NOMO-1 treated with dmso at 0.1 percent for 144 hours (cell line): ENCODE data around the gene CACHD1.
A peak's percentile ranks its signal among the peaks of the same experiment; 100 is the strongest.
"Not testable (repeated sequence)": the region's sequence is repeated elsewhere in the genome, so short reads cannot be mapped to it uniquely, and the experiment has no call there.

ENCODE experiments used
- DNase-seq: peaks from one replicate; lab custom pipeline; 2025; ENCODE audit not compliant: unreplicated experiment; lab: John Stamatoyannopoulos, UW

Gene CACHD1

DNA sequence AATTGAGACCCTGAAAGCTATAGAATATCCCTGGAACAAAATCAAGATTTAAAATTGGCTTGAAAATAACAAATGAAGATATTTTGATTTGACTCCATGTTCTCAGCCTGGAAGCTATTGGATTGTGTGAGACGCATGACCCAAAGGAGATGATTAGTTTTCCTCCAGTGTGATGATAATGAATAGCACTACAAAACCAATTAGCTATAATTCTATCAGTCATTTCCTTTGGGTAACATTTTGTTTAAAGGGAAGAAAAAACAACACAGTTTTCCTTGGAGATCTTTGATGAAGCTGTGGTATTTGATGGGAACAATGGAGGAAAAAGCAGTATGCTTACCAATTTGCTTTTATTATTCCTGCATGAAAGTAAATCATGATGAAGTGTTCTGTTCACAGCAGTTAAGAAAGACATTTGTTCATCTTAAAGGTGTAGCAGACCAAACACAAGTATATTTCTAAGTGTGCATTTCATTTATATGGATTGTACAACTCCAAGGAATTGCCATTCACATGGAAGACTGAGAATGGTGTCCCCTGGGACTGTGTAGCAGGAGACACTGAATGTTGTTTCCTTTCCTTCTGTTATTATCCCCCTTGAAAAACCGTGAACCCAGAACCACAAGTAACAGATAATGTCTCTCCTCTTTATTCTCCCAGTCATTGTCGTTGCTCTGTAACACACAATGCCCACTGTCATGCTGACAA, 111.4 kb downstream of the CACHD1 start:
- no peak for DNase-seq

DNA sequence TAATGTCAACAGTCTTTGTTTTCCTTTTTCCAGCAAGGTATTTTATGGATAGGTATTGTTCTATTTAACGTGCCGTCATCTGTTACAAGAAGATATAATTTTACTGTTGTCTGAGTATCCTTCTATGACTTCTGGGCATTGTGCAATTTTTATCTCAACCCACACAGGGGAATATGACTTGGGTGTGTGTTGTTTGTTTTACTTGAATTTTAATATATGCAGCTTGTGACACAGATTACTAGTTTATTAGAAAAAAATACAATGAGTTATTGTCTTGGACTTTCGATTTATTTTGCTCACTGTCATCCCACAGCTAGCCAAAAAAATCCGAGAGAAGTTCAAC, 111.9 kb downstream of the CACHD1 start:
- no peak for DNase-seq

DNA sequence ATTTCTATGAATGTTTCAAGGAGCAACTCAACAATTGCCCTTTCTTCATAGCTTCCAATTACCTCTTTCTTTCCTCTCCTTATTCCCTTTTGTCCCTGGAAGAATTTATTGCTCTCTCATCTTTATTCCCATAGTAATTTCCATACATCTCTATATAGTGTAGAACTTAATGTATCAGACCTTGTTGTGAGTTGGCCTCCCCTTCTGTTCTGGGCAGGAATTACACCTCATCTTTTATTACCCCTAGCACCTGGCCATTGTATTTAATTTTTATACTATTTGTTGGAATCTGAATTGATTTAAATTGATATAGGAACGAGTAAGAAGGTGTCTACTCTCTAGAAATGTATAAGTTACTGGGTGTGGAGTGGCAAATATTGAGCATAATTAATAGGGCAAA, 114.5 kb downstream of the CACHD1 start:
- no peak for DNase-seq

DNA sequence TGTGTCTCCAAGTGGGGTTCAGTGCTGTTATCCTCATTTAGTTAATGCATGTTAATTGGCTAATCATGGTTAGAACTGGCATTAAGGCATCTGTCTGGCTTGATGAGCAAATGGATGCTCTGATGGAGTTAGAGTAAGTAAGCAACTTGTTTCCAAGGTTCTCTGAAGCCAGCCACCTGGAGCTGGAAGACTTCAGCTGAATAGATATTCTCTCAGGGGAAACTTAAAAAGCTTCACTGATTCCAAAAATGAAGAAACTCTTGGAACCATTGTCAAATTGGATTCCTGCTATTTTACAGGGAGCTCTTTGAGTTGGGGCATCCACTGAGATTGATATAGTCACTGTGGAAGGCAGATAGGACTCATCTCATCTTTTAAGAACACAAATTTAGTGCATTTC, 118.9 kb downstream of the CACHD1 start:
- no peak for DNase-seq

DNA sequence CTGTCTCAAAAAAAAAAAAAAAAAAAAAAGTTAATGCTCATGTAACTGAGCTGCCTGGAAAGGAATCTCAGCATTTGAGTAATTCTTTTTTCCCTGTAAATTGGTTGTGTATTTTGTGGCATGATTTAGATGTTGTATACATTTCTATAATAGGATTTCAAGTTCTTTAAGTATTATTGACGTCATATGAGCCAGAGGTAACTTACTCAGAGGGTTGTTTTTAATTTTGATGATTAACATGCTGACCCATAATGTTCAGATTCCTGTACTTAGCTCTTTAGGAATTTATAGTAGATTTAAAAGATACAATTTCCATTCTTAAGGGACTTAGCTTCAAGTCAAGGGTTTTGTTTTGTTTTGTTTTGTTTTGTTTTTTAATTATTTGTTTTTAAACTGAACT, 120.4 kb downstream of the CACHD1 start:
- no peak for DNase-seq

DNA sequence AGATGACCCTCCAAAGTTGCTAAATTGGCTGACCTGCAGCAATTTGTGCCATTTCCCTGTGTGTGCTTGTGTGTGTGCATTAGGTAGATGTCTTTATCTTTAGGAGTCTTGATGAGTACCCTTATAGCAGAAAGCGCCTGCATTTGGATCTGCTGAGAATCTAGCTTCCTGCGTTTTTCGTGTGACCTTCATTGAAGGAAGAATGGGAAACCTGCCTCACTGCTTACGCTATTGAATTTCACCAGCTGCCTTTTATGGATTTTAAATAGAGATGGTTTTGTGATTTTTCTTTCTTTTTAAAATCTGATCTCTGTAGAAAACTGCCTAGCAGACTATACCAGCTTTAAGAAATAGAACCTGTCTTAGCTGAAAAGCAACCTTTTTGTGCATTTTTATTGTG, 124.5 kb downstream of the CACHD1 start:
- DNase-seq = no peak

DNA sequence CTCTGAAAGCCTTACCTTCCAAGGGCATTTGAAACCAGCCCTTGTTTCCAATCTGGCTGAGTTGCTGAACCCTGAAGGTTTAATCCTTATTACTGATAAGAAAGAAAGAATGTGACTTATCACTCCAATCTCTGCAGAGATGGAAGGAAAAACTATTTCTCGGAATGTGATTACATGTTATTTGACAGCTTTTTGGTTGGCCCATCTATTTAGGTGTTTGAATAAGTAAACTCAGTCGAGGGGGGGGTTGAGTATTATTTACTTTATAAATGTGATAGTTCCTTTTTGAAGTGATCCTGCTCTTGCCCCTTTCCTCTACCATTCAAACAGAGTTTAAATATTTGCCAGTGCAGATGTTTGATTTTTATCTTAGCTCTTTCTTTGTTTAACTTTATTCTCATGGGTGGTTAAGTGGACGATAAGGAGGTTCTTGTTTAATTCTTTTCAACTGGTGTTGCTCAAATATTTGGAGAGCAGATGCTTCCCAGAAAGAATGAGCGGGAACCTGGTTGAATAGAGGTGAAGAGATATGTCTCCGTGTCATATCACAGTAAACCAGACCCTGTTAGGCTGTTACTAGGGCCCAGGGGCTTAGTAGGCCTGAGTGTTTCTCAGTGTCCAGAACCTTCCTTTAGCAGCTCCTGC, 126.1 kb downstream of the CACHD1 start:
- no peak for DNase-seq

DNA sequence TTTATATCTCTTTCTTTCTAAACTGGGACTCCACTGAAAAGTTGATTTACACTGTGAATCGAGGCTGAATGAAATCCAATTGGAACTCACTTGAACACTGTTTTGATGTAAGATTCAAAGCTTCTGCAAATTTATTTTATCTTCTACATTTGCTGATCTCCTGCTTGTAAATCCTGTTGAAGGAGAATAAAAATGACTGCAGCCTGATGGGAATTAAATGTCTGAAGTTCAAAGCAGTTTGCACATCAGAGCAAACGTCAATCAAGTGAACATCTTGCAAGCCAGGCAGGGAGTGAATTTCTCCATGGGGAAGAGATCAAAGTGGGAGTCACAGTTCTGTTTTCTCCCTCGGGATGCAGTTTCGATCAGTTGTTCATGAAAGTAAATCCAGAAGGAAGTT, 127.2 kb downstream of the CACHD1 start:
- DNase-seq = no peak

DNA sequence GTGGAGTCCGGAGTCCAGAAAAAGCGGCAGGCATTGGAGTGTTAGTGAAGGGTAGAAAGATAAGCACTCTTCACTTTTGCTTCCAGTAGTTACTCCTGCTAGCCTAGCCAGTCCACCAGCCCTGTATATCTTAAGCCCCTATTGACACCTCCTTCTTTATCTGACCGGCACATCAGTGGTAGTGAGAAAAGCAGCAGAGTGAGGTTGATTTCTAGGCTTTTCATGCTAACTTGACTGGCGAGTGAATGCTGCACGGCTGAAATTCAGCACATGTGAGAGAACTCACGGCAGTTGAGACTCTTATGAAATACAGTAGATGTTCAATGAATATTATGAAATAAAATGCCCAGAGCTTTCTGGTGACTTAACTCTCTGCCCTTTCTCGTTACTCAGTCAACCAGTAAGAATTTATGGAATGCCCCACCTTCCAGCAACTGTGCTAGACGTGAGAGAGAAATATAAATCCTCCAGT, 128.2 kb downstream of the CACHD1 start:
- DNase-seq = no peak

DNA sequence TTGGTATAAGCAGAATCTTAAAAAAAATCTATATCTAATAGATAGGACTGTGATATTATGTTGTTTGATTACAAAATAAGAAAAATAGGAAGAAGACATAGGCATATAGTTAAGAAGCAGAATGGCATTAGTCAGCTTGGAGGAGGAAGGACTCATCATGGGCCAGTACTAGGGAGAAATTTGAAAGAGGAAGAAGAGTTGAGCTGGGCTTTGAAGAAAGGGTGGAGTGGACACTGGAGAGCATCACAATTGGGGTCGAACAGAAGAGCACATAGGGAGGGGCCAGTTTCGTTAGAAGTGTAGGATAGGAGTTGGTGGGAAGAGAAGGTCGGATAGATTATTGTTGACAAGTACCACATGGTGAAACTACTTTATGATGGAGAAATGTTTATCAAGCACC, 129.3 kb downstream of the CACHD1 start:
- no peak for DNase-seq

DNA sequence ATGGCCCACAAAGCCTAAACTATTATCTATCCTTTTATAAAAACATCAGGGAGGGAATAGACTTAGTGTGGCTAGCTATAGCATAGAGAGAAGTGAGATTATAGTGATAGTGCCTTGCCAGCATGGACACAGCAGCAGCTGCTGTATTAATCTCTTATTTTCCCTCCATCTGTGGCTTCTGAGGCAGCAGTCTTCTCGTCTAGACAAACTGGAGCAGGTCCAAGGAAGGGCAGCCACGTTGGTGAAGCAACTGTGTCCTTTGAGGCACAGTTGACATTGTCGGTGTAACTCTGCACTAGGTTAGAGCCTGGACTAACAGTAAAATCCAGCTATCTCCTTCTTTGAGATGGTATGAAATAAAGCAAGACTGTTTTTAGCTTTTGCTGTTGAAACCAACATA, 131.3 kb downstream of the CACHD1 start:
- DNase-seq = no peak

DNA sequence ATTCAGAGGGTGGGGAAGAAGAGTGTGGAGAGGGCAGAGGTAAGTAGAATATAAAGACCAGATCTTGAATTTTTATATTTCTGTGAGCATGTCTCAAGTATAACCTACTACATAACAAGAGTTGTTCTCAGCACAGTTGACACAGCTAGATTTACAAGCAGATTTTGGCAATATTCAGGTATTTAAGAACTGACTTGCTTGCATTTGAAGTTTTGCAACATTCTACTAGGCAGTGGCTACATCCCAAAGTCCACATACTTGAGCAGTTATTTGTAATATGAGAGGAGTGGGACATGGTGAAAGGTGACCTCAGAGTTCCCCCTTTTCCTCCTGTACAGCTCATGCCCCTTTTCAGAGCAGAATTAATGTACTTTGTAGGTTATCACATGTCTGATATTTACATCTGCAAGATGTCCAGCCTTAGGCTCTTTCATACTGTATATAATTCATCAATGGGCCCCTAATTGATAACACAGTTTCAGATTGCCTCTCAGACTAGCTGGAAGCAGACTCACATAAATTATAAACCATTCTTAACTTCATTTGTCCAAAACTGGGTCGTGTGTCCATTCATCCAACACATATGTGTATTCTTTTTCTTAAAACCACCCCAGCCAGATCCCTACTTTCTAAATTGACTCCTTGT, 138.2 kb downstream of the CACHD1 start:
- no peak for DNase-seq

DNA sequence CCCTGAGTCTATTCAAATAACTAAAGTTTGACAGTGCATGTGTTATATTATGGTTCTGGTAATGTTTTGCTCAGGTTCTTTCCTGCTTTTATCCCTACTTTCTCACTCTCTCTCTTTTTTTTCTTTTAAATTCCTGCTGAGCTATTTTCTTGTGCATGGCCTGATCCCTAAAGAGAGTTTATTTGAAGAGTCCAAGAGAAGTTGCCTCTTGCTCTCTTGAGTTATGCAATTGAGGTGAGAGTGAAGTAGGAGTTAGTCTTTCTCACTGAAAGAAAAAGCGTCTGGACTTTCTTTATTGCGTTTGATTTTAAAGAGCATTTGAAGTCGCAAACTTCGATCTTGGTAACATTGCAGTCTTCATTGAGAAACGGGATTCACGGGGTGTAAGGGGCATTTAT, 138.7 kb downstream of the CACHD1 start:
- no peak for DNase-seq

DNA sequence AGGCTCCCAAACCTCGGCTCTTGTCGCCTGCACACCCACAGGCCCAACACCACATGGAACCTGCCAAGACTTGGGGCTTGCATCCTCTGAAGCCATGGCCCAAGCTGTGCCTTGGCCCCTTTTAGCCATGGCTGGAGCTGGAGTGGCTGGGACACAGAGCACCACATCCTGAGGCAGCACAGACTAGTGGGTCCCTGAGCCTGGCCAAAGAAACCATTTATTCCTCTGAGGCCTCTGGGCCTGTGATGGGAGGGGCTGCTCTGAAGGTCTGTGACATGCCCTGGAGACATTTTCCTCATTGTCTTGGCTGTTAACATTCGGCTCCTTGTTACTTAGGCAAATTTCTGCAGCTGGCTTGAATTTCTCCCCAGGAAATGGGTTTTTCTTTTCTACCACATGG, 141.0 kb downstream of the CACHD1 start:
- DNase-seq = not testable (repeated sequence)

DNA sequence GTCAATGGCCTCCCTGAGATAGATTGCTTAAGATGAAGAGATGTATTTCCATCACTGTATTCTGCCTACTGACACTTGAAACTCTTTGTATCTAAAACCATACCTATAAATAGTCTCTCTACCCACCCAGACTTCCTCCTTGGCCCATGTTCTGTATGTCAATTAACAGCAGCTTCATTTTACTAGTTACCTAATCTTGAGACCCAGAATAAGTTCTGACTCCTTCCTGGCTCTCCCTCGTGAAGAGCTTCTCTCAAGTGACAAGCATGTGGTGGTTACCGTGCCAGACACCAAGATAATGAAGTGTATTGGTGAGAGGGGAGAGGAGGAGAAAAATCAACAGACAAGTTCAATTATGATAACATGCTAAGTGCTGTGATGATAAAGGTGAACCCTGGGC, 146.1 kb downstream of the CACHD1 start:
- peak; percentile 41 for DNase-seq

DNA sequence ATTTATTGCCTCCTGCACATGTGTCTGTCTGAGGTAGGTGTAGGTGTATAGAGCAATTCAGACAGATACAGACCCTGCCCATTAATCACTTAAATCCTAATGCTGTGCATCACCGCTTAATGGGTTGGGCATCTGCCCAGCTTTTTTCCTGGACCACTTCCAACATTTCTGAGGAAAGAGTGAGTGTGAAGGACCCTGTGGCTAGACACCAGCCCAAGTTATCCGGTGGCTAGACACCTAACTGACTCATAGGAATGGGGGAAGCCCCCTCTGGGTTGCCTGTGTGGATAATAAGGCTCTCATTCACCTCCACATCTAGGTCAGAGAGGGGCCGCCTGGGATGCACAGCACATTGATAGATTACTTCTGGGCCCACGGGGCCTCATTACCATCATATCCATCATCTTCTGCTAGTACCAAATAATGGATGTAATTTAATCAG, 153.8 kb downstream of the CACHD1 start:
- no peak for DNase-seq

DNA sequence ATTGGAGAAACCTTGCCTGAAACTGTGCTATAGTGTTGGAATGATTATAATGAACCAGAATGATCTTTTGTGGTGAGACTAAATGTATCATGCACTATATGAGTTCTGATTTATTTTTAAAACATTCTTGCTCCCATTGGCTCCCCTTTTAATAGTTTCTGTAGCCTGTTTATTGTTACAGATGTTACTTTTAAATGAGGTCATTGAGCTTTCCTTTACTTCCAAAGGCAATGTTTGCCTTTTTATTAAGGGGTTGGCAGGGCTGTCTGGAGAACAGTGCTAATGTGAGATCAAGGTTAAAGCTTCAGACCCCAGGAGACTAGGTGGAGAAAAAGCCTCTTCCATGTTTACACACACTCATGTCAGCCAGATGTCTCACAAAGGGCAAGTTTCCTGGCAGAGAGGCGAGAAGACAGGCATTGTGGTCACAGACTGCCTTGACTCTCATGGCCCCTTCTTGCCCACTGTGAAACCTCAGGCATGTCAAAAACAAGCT, 154.3 kb downstream of the CACHD1 start:
- no peak for DNase-seq

DNA sequence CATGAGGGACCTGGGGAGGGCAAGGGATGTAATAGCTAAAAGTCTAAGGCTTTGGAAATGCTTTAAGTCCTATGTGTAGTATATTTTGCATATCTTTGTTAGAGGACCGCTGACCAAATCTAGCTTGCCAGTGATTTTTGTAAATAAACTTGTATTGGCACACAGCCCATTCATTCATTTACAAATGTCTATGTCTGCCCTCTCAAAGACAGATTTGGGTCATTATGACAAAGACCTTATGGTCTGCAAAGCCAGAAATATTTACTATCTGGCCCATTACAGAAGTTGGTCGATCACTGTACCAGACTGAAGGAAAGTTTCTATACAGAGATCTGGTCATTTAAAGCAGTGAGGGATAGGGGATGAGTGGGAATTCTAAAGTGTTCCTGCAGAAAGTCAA, 154.9 kb downstream of the CACHD1 start:
- no peak for DNase-seq

DNA sequence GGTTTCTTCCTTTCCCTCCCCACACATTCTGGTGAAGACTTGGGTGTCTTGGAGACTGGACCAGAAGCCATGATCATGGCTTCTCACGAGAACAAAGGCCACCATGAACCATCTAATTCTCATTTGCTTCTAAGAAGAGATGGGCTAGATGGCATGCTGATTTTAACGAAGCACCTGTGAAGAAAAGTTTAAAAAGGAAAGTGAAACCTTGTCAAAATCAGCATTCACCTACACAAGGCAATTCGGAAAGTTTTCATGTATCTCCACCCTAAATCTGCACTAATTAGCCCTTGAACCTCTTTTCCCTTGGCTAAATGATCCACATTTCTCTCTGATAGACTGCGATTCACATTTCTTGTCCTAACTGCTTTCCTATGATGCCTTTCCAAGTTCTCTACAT, 160.7 kb downstream of the CACHD1 start:
- no peak for DNase-seq

DNA sequence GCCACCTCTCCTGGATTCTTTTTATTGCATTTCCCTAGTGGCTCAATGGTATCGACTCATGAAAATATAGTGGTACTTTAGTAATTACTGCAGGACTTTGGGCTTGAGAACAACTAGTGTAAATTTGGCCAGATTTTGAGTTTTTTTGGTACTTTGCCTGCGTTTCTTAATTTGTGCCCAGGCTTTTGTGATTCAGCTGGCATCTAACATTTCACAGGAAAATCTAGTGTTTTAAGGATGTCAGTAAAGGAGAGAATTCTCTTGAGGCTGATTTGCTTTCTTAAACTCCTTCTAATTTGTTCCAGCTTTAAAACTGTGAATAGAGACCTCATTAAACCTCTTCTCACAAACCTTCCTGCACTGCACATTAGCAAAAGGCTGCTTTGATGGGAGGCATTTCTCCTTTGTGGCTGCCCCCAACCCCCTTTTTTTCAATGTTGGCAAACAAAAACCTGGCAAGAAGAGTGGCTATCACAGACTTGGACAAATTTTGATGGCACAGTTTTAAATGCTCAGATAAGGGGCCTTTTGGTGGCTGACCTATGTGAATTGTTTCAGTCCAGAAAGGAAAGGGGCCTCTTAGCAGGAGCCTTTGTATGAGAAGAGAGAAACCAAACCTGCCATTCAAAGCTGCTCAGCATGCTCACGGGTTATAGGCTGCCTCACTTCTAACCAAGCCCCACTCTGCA, 161.6 kb downstream of the CACHD1 start:
- DNase-seq = no peak

DNA sequence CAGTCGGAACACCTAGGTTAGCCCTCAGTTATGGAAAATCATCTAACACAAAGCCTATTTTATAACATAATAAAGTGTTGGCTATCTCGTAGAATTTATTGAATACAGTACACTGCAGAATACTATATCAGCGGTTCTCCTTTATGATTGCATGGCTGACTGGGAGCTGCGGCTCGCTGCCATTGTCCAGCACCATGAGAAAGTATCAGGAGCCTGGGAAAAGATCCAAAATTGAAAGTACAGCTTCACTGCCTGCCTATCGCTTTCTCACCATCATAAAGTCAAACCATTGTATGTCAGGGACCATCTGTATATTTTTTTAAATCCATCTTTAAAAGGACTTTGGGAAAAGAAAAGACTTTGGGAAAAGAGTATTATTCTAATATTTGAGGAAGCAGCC, 163.0 kb downstream of the CACHD1 start:
- no peak for DNase-seq

DNA sequence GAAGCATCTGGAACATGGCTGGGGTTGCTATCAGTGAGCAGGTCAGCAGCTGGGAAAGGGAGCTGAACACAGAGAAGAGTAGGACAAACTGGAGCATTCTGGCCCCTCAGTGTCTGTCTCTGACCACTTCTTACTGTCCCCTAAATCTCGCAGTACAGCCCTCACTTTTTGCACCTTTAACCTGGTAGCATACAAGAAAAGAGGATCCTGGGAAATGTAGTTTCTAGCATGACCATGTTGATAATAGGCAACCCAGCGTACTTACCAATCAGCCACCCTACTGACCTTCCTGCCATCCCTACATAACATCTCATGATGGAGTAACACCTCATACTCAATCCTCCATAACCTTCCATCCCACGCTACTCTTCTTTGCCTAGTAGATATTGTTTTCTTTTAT, 175.8 kb downstream of the CACHD1 start:
- no peak for DNase-seq
